SU-DHL-6 (cell line): ENCODE results near the gene SASS6.

ENCODE experiments used
- H2AFZ ChIP-seq: fragments of 200-600 bp; sonication (generic); 2 replicates; pipeline ENCODE4 v1.6.1; 2014; ENCODE audit warnings: low read depth, mild to moderate bottlenecking, moderate library complexity, mixed read lengths, antibody characterized with exemption, low read length; ENCODE audit not compliant: severe bottlenecking
- H3F3A ChIP-seq: fragments of 200-600 bp; shearing (Covaris generic); 2 replicates; pipeline ENCODE4 v1.6.0; 2016; ENCODE audit warnings: antibody characterized with exemption, mild to moderate bottlenecking; ENCODE audit not compliant: insufficient read depth
- H3K27ac ChIP-seq: fragments of 200-600 bp; sonication (generic); 2 replicates; pipeline ENCODE4 v1.5.1; 2016; ENCODE audit warnings: low read depth, mild to moderate bottlenecking, low read length, moderate library complexity, mixed read lengths
- H3K27me3 ChIP-seq: fragments of 200-600 bp; sonication (generic), shearing (Covaris generic); 2 replicates; pipeline ENCODE4 v1.6.0; 2014; ENCODE audit warnings: mild to moderate bottlenecking, low read length
- H3K36me3 ChIP-seq: fragments of 200-600 bp; sonication (generic); 2 replicates; pipeline ENCODE4 v1.6.1; 2014; ENCODE audit warnings: mild to moderate bottlenecking, low read length, mixed read lengths
- H3K4me2 ChIP-seq: fragments of 300-600, 200-600 bp; shearing (Covaris generic), sonication (generic); 2 replicates; pipeline ENCODE4 v1.6.0; 2014; ENCODE audit warnings: low read length, low read depth, mild to moderate bottlenecking; ENCODE audit not compliant: poor library complexity, severe bottlenecking
- H3K4me3 ChIP-seq: fragments of 200-600 bp; sonication (generic); 2 replicates; pipeline ENCODE4 v1.5.1; 2014; ENCODE audit warnings: antibody characterized with exemption, low read length, mild to moderate bottlenecking, mixed read lengths; ENCODE audit not compliant: insufficient read depth, poor library complexity, severe bottlenecking
- H3K79me2 ChIP-seq: fragments of 200-600 bp; sonication (generic); 2 replicates; pipeline ENCODE4 v1.6.1; 2014; ENCODE audit warnings: mild to moderate bottlenecking, low read length, moderate library complexity; ENCODE audit not compliant: insufficient read depth
- H3K9ac ChIP-seq: fragments of 200-600 bp; sonication (generic); 2 replicates; pipeline ENCODE4 v1.7.0; 2014; ENCODE audit warnings: mild to moderate bottlenecking, low read length
- H3K9me2 ChIP-seq: fragments of 200-600 bp; sonication (generic); replicated peaks from 2 replicates; pipeline ENCODE4 v1.6.1; 2014; ENCODE audit warnings: low read length; ENCODE audit not compliant: insufficient read depth
- H3K9me3 ChIP-seq: fragments of 200-600 bp; sonication (generic); 2 replicates; pipeline ENCODE4 v1.6.1; 2014; ENCODE audit warnings: low read length, mixed read lengths; ENCODE audit not compliant: insufficient read depth
- H4K20me1 ChIP-seq: fragments of 200-600 bp; sonication (generic); 2 replicates; pipeline ENCODE4 v1.6.1; 2014; ENCODE audit warnings: low read depth, mild to moderate bottlenecking, antibody characterized with exemption, low read length, moderate library complexity, mixed read lengths
- CTCF ChIP-seq: fragments of 200-600 bp; sonication (generic); IDR thresholded peaks from one replicate; pipeline ENCODE4 v1.5.1; 2017; ENCODE audit warnings: antibody characterized with exemption, mild to moderate bottlenecking, low read length, moderate library complexity; ENCODE audit not compliant: insufficient read depth, poor library complexity, severe bottlenecking
- EZH2phosphoT487 ChIP-seq: fragments of 200-600 bp; sonication (generic), shearing (Covaris generic); conservative IDR thresholded peaks from 2 replicates; pipeline ENCODE4 v1.6.1; 2018; ENCODE audit warnings: mild to moderate bottlenecking, antibody characterized with exemption, low read length, moderate library complexity, mixed read lengths

Gene SASS6

GRCh38 chr1:100074604-100075395 is 57.9 kb downstream of the SASS6 start:
- no peaks in the 10 kb centered on the region for H3F3A ChIP-seq
- no peaks in the 10 kb centered on the region for H4K20me1 ChIP-seq
- no peaks in the 10 kb centered on the region for H3K9me3 ChIP-seq
- no peak overlapping the region for H3K27ac ChIP-seq
- TF ChIP-seq CTCF = no peak
- no peaks in the 10 kb centered on the region for H3K9me2 ChIP-seq
- no peak overlapping the region for H3K9ac ChIP-seq
- H3K36me3 ChIP-seq = peaks cover 20% of the 10 kb centered on the region
- H3K79me2 ChIP-seq = no peaks in the 10 kb centered on the region
- no peak overlapping the region for H3K4me3 ChIP-seq
- no peak overlapping the region for H3K4me2 ChIP-seq
- no peaks in the 10 kb centered on the region for H3K27me3 ChIP-seq
- H2AFZ ChIP-seq = no peak overlapping the region

GRCh38 chr1:100073531-100073930 is 59.2 kb downstream of the SASS6 start:
- Histone ChIP-seq H2AFZ (no peak overlapping the region), H3K9ac (no peak overlapping the region), H3K27ac (no peak overlapping the region), H3K9me3 (no peaks in the 10 kb centered on the region), H3K4me2 (no peak overlapping the region), H3K36me3 (peaks cover 24% of the 10 kb centered on the region), H4K20me1 (no peaks in the 10 kb centered on the region), H3F3A (no peaks in the 10 kb centered on the region), H3K4me3 (no peak overlapping the region), H3K9me2 (no peaks in the 10 kb centered on the region), H3K27me3 (no peaks in the 10 kb centered on the region), H3K79me2 (no peaks in the 10 kb centered on the region)
- TF ChIP-seq CTCF (no peak), EZH2phosphoT487 (no peak)

DNA sequence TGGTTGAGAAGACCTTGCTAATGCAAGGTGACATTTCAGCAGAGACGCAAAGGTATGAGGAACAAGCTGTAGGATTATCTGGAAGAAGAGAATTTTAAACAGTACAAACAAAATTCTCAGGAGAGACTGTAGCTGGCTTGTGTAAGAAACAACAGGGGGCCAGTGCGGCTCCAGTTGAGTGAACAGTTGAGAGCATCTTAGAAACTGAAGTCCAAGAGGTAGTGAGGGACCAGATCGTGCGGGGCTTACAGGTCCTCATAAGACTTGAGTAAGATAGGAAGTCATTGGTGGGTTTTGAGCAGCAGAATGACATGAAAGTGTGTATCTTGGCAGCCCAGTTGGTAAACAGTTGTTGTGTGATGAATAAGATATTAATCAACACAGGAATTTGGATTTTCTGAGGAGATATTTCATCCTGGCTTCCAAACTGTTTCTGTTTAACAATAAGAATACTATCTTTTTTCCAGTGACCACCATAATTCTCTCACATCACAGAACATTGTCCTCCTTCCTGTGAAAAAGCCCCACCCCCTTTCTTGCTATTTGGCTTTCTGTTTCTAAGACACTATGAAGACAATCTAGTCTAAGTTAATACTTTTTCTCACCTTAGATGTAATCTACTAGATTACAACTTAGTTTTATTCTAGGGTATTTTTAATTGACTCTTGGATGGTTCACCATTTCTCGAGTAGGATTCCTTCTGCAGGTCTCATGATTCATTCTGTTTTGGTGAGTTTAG is 62.4 kb downstream of the SASS6 start:
- no peak overlapping the region for H2AFZ ChIP-seq
- peaks cover 24% of the 10 kb centered on the region; the same call in 1 of the 2 replicates for H3K36me3 ChIP-seq
- H3K4me3 ChIP-seq = no peak overlapping the region
- H4K20me1 ChIP-seq = no peaks in the 10 kb centered on the region
- H3K9ac ChIP-seq = no peak overlapping the region
- H3F3A ChIP-seq = no peaks in the 10 kb centered on the region
- H3K27me3 ChIP-seq = no peaks in the 10 kb centered on the region
- peaks cover 8% of the 10 kb centered on the region for H3K79me2 ChIP-seq
- H3K4me2 ChIP-seq = no peak overlapping the region
- H3K9me2 ChIP-seq = no peaks in the 10 kb centered on the region
- H3K9me3 ChIP-seq = no peaks in the 10 kb centered on the region
- no peak overlapping the region for H3K27ac ChIP-seq
- TF ChIP-seq CTCF (no peak), EZH2phosphoT487 (no peak)
